HUES6 (cell line): Measurements from ENCODE around the gene NADSYN1.

ENCODE experiments used
- H3K27ac ChIP-seq: 2 replicates; pipeline ENCODE4 v1.7.0; 2013; ENCODE audit warnings: low read depth, mild to moderate bottlenecking, low read length, inconsistent platforms
- H3K27me3 ChIP-seq: 2 replicates; pipeline ENCODE4 v1.6.1; 2013; ENCODE audit warnings: low read length; ENCODE audit not compliant: control insufficient read depth, insufficient read depth
- H3K36me3 ChIP-seq: 2 replicates; pipeline ENCODE4 v1.6.1; 2013; ENCODE audit warnings: low read length; ENCODE audit not compliant: control insufficient read depth, insufficient read depth
- H3K4me1 ChIP-seq: 2 replicates; pipeline ENCODE4 v1.6.1; 2013; ENCODE audit warnings: low read length; ENCODE audit not compliant: control insufficient read depth, insufficient read depth
- H3K4me3 ChIP-seq: 2 replicates; pipeline ENCODE4 v1.5.1; 2013; ENCODE audit warnings: low read depth, low read length
- H3K9ac ChIP-seq: one replicate; pipeline ENCODE4 v1.6.1; 2013; ENCODE audit warnings: mild to moderate bottlenecking, low read length
- H3K9me3 ChIP-seq: 2 replicates; pipeline ENCODE4 v1.6.1; 2013; ENCODE audit warnings: low read depth, low read length; ENCODE audit not compliant: control insufficient read depth, insufficient read depth

The NADSYN1 gene

DNA sequence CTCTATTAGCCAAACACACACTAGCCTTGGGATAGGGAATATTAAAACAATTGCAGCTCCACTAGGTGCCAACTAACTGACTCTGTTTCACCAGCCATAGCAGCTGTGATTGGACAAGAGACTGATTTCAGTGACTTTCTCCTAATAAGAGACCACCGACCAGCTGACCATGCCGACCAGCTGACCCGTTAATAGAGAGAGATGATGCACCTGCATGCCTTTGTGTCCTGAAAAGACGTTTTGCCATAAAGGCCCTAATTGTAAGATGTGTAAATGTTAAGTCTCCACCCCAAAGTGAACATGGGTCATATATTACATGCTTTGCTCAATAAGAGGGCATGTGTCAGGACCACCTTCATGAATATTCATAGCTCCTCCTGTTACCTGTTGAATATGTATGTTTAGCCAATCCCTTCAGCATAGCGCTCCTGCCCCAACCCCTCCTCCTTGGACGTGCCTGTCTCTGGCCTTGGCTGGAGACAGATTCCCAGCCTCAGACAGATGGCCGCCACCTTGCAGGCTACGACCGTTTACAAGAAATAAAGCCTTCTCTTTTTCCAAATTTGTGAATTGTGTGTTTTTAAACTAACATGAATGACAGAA is 1.3 kb upstream of the NADSYN1 start:
- Histone ChIP-seq H3K4me1 (peaks cover 29% of the 10 kb centered on the region), H3K4me3 (peak overlapping the region; percentile 99), H3K9ac (no peak overlapping the region), H3K9me3 (no peaks in the 10 kb centered on the region), H3K27me3 (no peaks in the 10 kb centered on the region), H3K36me3 (peaks cover 26% of the 10 kb centered on the region), H3K27ac (no peak overlapping the region)

DNA sequence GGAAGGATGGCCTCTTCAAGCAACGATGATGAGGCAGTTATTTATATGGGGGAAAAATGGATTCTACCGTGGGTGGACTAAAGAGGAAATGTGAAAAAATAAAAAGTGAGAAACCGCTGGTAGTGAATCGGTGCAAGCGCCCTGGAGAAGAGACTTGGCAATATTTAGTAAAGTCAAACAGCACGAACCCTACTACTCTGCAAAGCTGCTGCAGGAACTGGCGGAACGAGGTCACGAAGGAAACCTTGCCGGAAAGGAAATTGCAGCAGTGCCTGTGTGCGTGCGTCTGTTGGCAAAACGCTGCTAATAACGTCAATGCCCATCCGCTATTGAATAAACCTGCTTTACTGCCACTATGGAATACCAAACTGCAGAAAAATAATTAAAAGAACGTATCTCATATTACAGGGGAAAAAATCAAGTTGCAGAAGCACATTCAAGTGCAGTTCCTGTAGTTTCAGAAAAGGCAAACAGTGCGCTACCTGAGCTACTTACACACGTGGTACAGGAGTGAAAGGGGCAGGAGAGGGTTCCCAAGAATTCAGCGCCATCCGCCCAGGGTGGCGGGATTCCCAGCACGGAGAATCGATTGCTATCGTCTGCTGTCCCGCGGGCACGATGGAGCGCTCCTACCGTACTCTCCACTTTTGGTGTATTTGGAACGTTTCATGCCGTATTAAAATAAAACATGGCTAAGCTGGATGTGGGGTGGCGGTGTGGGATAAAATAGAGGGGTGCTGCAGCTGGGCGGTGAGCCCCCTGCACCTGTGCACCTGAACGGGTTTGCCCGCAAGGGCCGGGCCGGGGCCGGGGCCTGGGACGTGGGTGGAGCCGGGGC is 585 bp upstream of the NADSYN1 start:
- peak overlapping the region; percentile 99 for H3K4me3 ChIP-seq
- peaks cover 26% of the 10 kb centered on the region for H3K36me3 ChIP-seq
- no peaks in the 10 kb centered on the region for H3K9me3 ChIP-seq
- no peak overlapping the region for H3K27ac ChIP-seq
- H3K9ac ChIP-seq = peak overlapping the region; percentile 59
- peaks cover 22% of the 10 kb centered on the region for H3K4me1 ChIP-seq
- H3K27me3 ChIP-seq = no peaks in the 10 kb centered on the region

DNA sequence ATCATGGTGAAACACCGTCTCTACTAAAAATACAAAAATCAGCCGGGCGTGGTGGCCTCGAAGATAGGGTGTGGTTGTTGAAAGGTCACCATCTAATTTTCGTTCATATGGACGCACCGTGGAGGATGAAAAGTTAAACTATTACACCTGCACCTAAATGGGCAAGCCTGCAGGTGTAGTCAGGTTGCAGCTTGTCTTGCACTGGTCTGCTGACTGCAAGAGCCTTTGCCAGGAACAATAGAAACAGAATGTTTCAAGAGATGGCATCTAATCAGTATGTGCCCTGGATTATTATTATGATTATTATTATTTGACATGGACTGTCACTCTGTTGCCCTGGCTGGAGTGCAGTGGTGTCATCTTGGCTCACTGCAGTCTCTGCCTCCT is 908 bp downstream of the NADSYN1 start:
- Histone ChIP-seq H3K9me3 (no peaks in the 10 kb centered on the region), H3K27ac (no peak overlapping the region), H3K4me3 (peak overlapping the region; percentile 99), H3K36me3 (peaks cover 39% of the 10 kb centered on the region), H3K4me1 (peaks cover 20% of the 10 kb centered on the region), H3K9ac (peak overlapping the region; percentile 83), H3K27me3 (no peaks in the 10 kb centered on the region)

DNA sequence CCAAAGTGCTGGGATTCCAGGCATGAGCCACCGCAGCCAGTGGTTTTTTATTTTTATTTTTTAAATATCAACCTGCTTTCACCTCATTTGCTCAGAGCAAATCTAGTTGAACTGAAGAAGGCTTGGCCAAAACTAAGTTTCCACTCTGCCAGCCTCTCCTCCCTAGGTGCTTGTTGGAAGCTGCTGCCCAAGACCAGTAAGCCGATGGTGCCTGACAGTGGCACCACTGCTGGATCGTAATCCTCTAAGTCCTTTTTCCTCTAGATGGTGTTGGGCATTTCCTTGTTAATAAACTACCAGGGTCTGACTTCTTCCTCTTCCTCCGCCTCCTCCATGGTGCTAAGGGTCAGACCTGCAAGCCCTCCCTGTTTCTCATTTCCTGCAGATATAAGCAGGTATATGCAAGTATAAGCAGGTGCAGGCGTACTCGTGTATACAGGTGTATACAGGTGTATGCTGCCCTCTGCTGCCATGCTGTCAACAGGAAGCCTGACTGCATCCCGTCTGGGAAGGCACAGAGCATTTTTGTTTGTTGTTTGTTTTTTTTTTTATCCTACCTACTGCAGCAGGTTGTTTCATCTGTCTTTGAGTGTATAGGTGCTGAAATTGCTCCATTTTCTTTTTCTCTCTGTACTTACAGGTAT is 1.6 kb downstream of the NADSYN1 start:
- peaks cover 46% of the 10 kb centered on the region for H3K36me3 ChIP-seq
- no peak overlapping the region for H3K9ac ChIP-seq
- no peaks in the 10 kb centered on the region for H3K9me3 ChIP-seq
- H3K27me3 ChIP-seq = no peaks in the 10 kb centered on the region
- H3K27ac ChIP-seq = no peak overlapping the region
- peaks cover 20% of the 10 kb centered on the region for H3K4me1 ChIP-seq
- H3K4me3 ChIP-seq = no peak overlapping the region

GRCh38 chr11:71456294-71456693 is 3.3 kb downstream of the NADSYN1 start:
- Histone ChIP-seq H3K27me3 (no peaks in the 10 kb centered on the region), H3K9me3 (no peaks in the 10 kb centered on the region), H3K4me3 (no peak overlapping the region), H3K9ac (no peak overlapping the region), H3K27ac (no peak overlapping the region), H3K36me3 (peaks cover 60% of the 10 kb centered on the region), H3K4me1 (peaks cover 15% of the 10 kb centered on the region)

- H3K9ac ChIP-seq = no peak overlapping the region
- H3K36me3 ChIP-seq = peaks cover 63% of the 10 kb centered on the region
- H3K4me3 ChIP-seq = no peak overlapping the region
- no peak overlapping the region for H3K27ac ChIP-seq
- H3K27me3 ChIP-seq = no peaks in the 10 kb centered on the region
- no peaks in the 10 kb centered on the region for H3K9me3 ChIP-seq
- H3K4me1 ChIP-seq = peaks cover 10% of the 10 kb centered on the region; the same call in 1 of the 2 replicates
These were observed 3.8 kb downstream of the NADSYN1 start for GRCh38 chr11:71456831-71457230.

DNA sequence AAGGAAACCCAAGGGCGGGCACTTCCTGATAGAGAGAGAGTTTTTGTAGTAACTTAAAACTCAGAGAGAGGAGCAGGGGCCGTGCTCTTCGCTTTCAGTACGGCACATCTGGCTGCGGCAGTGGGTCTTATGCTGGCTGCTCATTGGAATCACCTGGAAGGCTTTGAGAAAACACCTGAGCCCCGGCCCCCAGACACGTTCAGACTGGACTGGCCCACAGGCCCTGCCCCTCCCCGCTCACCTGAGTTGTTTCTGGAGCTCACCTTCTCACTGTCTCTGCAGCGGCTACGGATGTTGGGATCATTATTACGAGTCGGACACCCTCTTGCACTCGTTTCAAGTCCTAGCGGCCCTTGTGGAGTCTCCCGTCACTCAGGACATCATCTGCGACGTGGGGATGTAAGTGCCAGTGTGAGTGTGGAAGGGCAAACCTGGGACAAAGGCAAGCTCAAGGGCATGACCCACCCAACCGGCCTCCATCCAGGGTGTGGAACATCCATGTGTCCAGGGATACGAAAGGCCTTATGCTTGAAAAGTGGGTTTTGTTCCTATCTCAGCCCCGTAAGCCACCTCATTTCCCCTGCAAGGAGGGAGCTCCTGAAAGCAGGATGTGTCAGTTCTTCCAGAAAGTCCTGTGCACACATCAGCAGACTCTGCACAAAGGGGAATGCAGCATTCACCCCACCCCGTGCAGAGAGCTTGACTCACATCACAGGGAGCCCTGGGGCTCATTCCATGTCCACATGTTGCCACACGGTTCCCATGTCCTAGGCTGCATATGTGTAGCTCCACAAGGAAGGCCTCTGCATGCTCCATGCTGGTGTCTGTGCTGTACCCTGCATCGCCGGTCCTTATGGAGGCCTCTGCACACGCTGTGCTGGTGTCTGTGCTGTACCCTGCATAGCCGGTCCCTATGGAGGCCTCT is 5.4 kb downstream of the NADSYN1 start:
- H3K9ac ChIP-seq = no peak overlapping the region
- no peaks in the 10 kb centered on the region for H3K9me3 ChIP-seq
- H3K36me3 ChIP-seq = peaks cover 71% of the 10 kb centered on the region
- 0 out of 2 replicates have a peak, but pooled peaks cover 5% of the 10 kb centered on the region for H3K4me1 ChIP-seq
- no peaks in the 10 kb centered on the region for H3K27me3 ChIP-seq
- H3K4me3 ChIP-seq = no peak overlapping the region
- H3K27ac ChIP-seq = no peak overlapping the region

DNA sequence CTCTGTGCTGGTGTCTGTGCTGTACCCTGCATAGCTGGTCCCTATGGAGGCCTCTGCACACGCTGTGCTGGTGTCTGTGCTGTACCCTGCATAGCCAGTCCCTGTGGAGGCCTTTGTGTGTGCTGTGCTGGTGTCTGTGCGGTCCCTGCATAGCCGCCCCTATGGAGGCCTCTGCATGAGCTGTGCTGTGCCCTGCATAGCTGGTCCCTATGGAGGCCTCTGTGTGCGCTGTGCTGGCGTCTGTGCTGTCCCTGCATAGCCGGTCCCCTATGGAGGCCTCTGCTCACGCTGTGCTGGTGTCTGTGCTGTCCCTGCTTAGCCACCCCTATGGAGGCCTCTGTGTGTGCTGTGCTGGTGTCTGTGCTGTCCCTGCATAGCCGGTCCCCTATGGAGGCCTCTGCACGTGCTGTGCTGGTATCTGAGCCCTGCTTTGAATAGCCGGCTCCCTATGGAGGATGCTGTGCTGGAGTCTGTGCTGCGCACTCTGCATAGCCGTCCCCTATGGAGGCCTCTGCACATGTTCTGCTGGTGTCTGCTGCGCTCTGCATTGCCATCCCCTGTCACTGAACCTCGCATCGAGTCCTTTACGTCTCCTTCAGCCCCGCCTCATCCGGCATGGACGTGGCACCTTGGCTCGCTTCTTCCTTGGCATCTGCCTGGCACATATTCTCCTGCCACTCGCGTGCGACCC is 6.2 kb downstream of the NADSYN1 start:
- H3K4me3 ChIP-seq = no peak overlapping the region
- H3K27ac ChIP-seq = no peak overlapping the region
- H3K36me3 ChIP-seq = peaks cover 78% of the 10 kb centered on the region
- H3K9me3 ChIP-seq = no peaks in the 10 kb centered on the region
- H3K27me3 ChIP-seq = no peaks in the 10 kb centered on the region
- H3K4me1 ChIP-seq = no peaks in the 10 kb centered on the region
- no peak overlapping the region for H3K9ac ChIP-seq

- H3K27me3 ChIP-seq = no peaks in the 10 kb centered on the region
- H3K36me3 ChIP-seq = peaks cover 78% of the 10 kb centered on the region
- no peak overlapping the region for H3K4me3 ChIP-seq
- H3K9me3 ChIP-seq = no peaks in the 10 kb centered on the region
- no peak overlapping the region for H3K9ac ChIP-seq
- no peaks in the 10 kb centered on the region for H3K4me1 ChIP-seq
- no peak overlapping the region for H3K27ac ChIP-seq
These were observed 6.8 kb downstream of the NADSYN1 start for GRCh38 chr11:71459767-71460320.

DNA sequence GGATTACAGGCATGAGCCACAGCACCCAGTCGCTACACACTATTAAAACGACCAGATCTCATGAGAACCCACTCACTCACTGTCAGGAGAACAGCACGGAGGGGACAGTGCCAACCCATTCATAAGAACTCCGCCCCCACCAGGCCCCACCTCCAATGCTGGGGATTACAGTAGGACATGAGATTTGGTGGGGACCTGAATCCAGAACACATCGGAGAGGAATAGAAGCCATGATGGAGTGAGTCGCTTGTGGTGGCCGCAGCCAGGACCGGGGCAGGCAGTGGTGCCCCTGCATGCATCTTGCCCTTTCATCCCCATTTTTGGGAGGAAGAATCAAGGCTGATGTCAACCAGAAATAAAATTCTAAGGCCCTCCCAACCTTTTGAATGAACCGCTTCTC is 8.7 kb downstream of the NADSYN1 start:
- Histone ChIP-seq H3K27me3 (no peaks in the 10 kb centered on the region), H3K4me3 (no peak overlapping the region), H3K27ac (no peak overlapping the region), H3K9me3 (no peaks in the 10 kb centered on the region), H3K9ac (no peak overlapping the region), H3K4me1 (no peaks in the 10 kb centered on the region), H3K36me3 (peaks cover 72% of the 10 kb centered on the region)
